ENCODE results near the gene CNTN5.

The CNTN5 gene

DNA sequence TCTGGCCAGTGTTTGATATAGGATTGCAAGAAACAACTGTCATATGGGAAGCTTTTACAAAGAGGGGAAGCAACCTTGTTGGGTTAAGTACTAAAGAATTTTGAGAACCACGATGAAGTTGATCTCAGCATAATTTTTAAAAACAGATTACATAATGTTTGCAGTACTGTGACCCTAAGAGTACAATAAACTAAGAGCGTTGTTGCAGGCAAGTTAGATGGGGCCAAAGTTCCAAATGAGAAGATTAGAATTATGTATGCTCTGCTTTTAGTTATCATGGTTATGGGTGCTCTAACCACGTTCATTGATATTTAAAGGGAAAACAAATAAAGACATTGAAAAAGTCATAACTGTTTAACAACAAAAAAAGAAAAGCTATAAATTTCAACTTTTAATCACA, 177.5 kb downstream of the CNTN5 start:
- H3K4me1 ChIP-seq (ENCODE audit: control insufficient read depth, insufficient read depth, low read length) = no peaks in the 10 kb centered on the region
- TF ChIP-seq SCRT1 (tag by site-specific recombination; IDR thresholded peaks at IDR 0.05; ENCODE audit: borderline replicate concordance) = no peak
- no peak for TF ChIP-seq ZNF302 (tag by site-specific recombination; IDR thresholded peaks at IDR 0.05; ENCODE audit: low read depth)
- CTCF ChIA-PET = no interaction called here
- H3K4me3 ChIP-seq (ENCODE audit: low read depth, low read length) = no peak overlapping the region
- POLR2A ChIA-PET = no interaction called here
- no peaks in the 10 kb centered on the region for H3K9me3 ChIP-seq (ENCODE audit: control insufficient read depth, insufficient read depth, low read depth, low read length)
- no peak overlapping the region for H3K27ac ChIP-seq (ENCODE audit: extremely low read depth, low read depth, low read length)
- H3K36me3 ChIP-seq (ENCODE audit: control insufficient read depth in 2 of 2, insufficient read depth in 1 of 2, low read length in 2 of 2) = no peaks in the 10 kb centered on the region

DNA sequence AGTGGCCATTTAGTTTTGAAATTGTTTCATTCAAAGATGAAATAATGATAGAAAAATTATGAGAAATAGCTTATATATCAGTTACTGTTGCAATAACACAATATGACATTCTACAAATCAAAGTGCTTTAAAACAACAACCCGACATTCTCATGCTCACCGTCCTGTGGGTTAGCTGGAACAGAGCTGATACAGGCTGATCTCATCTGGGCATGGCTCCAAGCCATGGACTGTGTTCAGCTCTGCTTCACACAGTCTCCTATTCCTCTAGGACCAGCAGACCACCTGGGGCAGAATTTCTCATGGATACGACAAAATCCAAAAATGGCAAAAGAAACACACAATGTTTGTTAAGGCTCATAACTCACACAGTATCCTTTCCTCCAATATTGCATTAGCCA, 178.6 kb downstream of the CNTN5 start:
- POLR2A ChIA-PET = no interaction called here
- Histone ChIP-seq H3K4me1 (ENCODE audit: control insufficient read depth, insufficient read depth, low read length) (no peaks in the 10 kb centered on the region), H3K27ac (ENCODE audit: extremely low read depth, low read depth, low read length) (no peak overlapping the region), H3K9me3 (ENCODE audit: control insufficient read depth, insufficient read depth, low read depth, low read length) (no peaks in the 10 kb centered on the region), H3K4me3 (ENCODE audit: low read depth, low read length) (no peak overlapping the region), H3K36me3 (ENCODE audit: control insufficient read depth in 2 of 2, insufficient read depth in 1 of 2, low read length in 2 of 2) (no peaks in the 10 kb centered on the region)
- no peak for TF ChIP-seq ZNF501 (tag by site-specific recombination; IDR thresholded peaks at IDR 0.05)
- TF ChIP-seq ZBTB21 (tag by site-specific recombination; IDR thresholded peaks at IDR 0.05) = no peak
- no peak for TF ChIP-seq ZNF621 (tag by site-specific recombination; IDR thresholded peaks at IDR 0.05)
- TF ChIP-seq, protein P1, sequence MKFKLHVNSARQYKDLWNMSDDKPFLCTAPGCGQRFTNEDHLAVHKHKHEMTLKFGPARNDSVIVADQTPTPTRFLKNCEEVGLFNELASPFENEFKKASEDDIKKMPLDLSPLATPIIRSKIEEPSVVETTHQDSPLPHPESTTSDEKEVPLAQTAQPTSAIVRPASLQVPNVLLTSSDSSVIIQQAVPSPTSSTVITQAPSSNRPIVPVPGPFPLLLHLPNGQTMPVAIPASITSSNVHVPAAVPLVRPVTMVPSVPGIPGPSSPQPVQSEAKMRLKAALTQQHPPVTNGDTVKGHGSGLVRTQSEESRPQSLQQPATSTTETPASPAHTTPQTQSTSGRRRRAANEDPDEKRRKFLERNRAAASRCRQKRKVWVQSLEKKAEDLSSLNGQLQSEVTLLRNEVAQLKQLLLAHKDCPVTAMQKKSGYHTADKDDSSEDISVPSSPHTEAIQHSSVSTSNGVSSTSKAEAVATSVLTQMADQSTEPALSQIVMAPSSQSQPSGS (tag by site-specific recombination; IDR thresholded peaks at IDR 0.05; ENCODE audit: low read depth) = no peak
- no peak for TF ChIP-seq ZNF133 (tag by site-specific recombination; IDR thresholded peaks at IDR 0.05)
- TF ChIP-seq ZNF404 (tag by site-specific recombination; IDR thresholded peaks at IDR 0.05) = no peak
- TF ChIP-seq KLF16 (tag by site-specific recombination; IDR thresholded peaks at IDR 0.05) = no peak
- TF ChIP-seq ZFP69B (tag by site-specific recombination; IDR thresholded peaks at IDR 0.05) = no peak
- TF ChIP-seq, protein P2, sequence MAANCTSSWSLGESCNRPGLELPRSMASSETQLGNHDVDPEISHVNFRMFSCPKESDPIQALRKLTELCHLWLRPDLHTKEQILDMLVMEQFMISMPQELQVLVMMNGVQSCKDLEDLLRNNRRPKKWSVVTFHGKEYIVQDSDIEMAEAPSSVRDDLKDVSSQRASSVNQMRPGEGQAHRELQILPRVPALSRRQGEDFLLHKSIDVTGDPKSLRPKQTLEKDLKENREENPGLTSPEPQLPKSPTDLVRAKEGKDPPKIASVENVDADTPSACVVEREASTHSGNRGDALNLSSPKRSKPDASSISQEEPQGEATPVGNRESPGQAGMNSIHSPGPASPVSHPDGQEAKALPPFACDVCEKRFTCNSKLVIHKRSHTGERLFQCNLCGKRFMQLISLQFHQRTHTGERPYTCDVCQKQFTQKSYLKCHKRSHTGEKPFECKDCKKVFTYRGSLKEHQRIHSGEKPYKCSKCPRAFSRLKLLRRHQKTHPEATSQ (tag by site-specific recombination; IDR thresholded peaks at IDR 0.05) = no peak
- no peak for TF ChIP-seq ZXDB (tag by site-specific recombination; IDR thresholded peaks at IDR 0.05)
- CTCF ChIA-PET = no interaction called here

DNA sequence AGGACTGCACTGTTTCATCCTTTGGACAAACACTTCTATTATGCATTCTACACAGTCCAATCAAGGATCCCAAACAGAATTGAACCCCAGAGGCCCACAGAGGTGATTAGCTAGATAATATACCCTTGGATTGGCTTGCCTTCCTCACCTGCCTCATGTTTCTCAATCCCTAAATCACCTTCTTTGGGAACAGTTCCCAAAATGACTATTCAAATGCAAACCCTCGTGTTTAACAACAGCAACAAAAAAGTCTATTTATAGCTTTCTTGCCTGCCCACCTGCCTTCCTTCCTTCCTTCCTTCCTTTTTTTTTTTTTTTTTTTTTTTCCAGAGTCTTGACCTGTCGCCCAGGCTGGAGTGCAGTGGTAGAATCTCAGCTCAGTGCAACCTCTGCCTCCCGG, 180.0 kb downstream of the CNTN5 start:
- no peaks in the 10 kb centered on the region for H3K9me3 ChIP-seq (ENCODE audit: control insufficient read depth, insufficient read depth, low read depth, low read length)
- no peak overlapping the region for H3K27ac ChIP-seq (ENCODE audit: extremely low read depth, low read depth, low read length)
- POLR2A ChIA-PET = no interaction called here
- H3K36me3 ChIP-seq (ENCODE audit: control insufficient read depth in 2 of 2, insufficient read depth in 1 of 2, low read length in 2 of 2) = no peaks in the 10 kb centered on the region
- no peak overlapping the region for H3K4me3 ChIP-seq (ENCODE audit: low read depth, low read length)
- H3K4me1 ChIP-seq (ENCODE audit: control insufficient read depth, insufficient read depth, low read length) = no peaks in the 10 kb centered on the region
- CTCF ChIA-PET = no interaction called here
- TF ChIP-seq ZNF292 (tag by site-specific recombination; IDR thresholded peaks at IDR 0.05; ENCODE audit: borderline replicate concordance, low read depth) (no peak), ZNF175 (tag by site-specific recombination; IDR thresholded peaks at IDR 0.05) (no peak), ZNF138 (tag by site-specific recombination; IDR thresholded peaks at IDR 0.05; ENCODE audit: borderline replicate concordance) (no peak), ZNF433 (tag by site-specific recombination; IDR thresholded peaks at IDR 0.05; ENCODE audit: low read depth) (no peak)

DNA sequence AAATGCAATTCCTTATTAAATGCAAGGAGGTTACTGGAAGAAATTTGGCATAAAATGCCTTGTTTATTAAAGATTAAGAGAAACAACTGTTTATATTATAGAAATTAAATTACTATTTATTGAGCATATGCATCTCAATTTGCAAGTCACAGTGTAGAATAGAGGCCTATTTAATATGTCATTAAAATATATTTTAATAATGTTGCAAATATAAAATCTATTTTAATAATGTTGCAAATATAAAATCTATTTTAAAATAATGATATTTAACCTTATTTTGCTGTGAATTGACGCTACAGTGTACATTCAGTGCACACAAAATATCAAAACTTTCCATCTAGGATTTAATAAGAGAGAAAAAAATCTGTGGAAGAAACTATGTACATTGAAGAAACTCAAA, 188.1 kb downstream of the CNTN5 start:
- Histone ChIP-seq H3K36me3 (ENCODE audit: control insufficient read depth in 2 of 2, insufficient read depth in 1 of 2, low read length in 2 of 2) (no peaks in the 10 kb centered on the region), H3K27ac (ENCODE audit: extremely low read depth, low read depth, low read length) (no peak overlapping the region), H3K4me1 (ENCODE audit: control insufficient read depth, insufficient read depth, low read length) (no peaks in the 10 kb centered on the region), H3K4me3 (ENCODE audit: low read depth, low read length) (no peak overlapping the region), H3K9me3 (ENCODE audit: control insufficient read depth, insufficient read depth, low read depth, low read length) (no peaks in the 10 kb centered on the region)
- TF ChIP-seq ZNF654 (tag by site-specific recombination; IDR thresholded peaks at IDR 0.05; ENCODE audit: low read depth) (no peak), GLI4 (tag by site-specific recombination; IDR thresholded peaks at IDR 0.05) (no peak), SP2 (tag by site-specific recombination; IDR thresholded peaks at IDR 0.05) (no peak), SCRT1 (tag by site-specific recombination; IDR thresholded peaks at IDR 0.05; ENCODE audit: borderline replicate concordance) (no peak), ZNF184 (tag by site-specific recombination; IDR thresholded peaks at IDR 0.05) (no peak), ZFP41 (tag by site-specific recombination; IDR thresholded peaks at IDR 0.05; ENCODE audit: borderline replicate concordance) (no peak)
- ChIA-PET POLR2A (no interaction called here), CTCF (interaction anchor here (0.6 kb wide), 1 partner anchor 1358 kb away, joined by 3 read pairs; no protein-coding TSS in a partner anchor)

All from HEK293 (cell line).